Renal pelvis (tissue), 4 donors: ENCODE results near the gene ZSWIM5. TPM values are rescaled to one million over a fixed set of nuclear protein-coding genes. Genes with fewer than 3 reads are reported as not detected.
"Not testable (repeated sequence)": the region's sequence is repeated elsewhere in the genome, so short reads cannot be mapped to it uniquely, and the experiment has no call there.

Experiments used
- DNase-seq: peaks from one replicate; pipeline ENCODE4 v3.0.0-alpha.2; 2013
- polyA plus RNA-seq, 3 donors: library from polyadenylated mRNA; unstranded; fragments of 120-200 nt; gene quantifications; one replicate each; pipeline ENCODE4 v1.2.1, GENCODE V29; 2013; ENCODE audit not compliant: insufficient read length in 3 of 3

ZSWIM5 gene
- polyA plus RNA-seq, 3 donors: 6.8 to 8.3 (median 7.6) TPM

DNA sequence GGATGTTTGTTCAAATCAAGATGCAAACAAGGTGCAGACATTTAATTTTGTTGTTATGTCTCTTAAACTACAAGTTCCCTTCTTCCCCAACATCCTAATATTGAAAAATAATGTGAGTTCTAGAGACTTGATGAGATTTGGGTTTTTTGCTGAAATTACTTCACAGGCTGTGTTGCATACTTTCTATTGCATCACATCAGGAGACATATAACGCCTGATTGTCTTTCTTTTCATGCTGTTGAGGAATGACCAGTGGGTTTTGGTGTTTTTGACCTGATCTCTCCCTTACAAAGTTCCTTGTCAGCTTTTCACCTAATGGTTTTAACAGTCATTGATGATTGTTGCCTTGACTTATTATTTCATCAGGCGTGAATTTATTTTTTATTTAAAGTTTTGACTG is 111.0 kb downstream of the ZSWIM5 start:
- DNase-seq: no peak

DNA sequence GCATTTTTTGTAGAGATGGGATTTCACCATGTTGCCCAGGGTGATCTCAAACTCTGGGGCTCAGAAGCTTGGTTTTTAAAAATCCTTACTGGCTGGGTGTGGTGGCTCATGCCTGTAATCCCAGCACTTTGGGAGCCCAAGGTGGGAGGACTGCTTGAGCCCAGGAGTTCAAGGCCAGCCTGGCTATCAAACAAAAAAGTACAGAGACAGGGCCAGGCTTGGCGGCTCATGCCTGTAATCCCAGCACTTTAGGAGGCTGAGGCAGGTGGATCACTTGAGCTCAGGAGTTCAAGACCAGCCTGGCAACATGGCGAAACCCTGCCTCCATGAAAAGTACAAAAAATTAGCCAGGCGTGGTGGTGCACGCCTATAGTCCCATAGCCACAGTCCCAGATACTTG is 112.0 kb downstream of the ZSWIM5 start:
- not testable (repeated sequence) for DNase-seq

DNA sequence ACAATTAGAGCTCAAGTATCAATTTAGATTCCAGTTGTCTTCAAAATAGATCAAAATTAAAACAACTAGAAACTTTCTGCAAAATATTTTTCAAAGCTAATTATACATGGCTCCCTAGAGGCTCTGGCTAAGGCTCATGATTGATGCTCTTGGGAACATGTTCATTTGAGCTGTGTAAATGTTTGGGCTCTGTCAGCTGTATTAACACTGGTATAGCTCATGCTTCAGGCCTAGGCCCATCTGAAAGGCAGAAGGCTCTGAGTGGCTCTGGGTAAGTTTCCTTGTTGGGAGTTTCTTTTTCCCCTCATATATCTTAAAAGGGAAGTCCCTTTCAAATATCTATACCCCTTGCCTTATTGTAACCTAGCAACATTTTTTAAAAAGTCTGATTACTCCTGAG is 113.1 kb downstream of the ZSWIM5 start:
- peak; percentile 19 for DNase-seq

GRCh38 chr1:45089711-45090110 is 116.7 kb downstream of the ZSWIM5 start:
- DNase-seq: no peak

GRCh38 chr1:45084562-45084961 is 121.8 kb downstream of the ZSWIM5 start:
- no peak for DNase-seq

DNA sequence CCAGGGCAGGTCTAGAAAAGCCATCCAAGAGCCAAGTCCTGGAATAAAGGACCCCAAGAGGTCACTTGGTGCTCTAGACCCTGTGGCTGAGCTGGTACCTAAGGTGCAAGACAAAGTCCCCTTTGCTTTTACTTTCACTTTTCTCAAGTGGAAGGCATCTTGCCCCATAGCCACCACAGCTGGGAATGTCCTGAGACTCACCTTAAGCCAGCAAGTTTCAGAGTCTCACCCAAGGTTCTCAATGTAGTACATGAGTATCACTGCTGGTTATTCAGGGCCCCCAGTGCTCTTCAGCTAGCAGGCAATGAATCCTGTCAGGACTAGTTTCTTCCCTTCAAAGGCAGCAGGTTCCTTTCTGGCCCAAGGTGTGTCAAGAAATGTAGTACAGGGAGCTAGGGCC is 126.9 kb downstream of the ZSWIM5 start:
- DNase-seq: no peak

GRCh38 chr1:45076959-45077358 is 129.4 kb downstream of the ZSWIM5 start:
- DNase-seq: not testable (repeated sequence)

DNA sequence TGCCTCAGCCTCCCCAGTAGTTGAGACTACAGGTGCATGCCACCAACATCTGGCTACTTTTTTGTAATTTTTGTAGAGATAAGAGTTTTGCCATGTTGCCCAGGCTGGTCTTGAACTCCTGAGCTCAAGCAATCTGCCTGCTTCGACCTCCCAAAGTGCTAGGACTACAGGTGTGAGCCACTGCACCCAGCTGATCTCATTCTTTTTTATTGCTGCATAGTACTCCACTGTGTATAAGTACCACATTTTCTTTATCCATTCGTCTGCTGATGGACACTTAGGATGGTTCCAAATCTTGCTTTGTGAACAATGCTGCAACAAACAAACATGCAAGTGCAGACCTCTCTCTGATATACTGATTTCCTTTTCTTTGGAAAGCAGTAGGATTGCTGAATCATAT is 134.8 kb downstream of the ZSWIM5 start:
- no peak for DNase-seq

GRCh38 chr1:45067806-45068205 is 138.6 kb downstream of the ZSWIM5 start:
- no peak for DNase-seq

DNA sequence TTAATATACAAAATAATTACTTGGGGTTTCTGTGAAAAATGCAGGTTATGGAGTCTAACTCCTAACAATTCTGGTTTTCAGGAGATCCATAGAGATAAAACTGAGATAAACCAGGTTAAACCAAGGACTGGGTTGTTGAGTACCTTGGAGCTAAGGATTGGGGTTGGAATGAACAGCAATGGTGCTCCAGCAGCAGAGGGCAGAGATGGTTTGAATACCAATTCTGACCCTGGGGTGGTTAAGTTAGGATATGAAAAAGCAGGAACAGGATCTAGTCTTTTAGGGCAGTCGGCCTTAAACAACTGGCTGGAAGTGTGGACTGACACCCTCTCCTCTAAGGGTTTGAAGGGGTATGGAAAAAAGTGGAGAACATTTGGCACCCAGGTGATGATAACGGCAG is 141.3 kb downstream of the ZSWIM5 start:
- no peak for DNase-seq

DNA sequence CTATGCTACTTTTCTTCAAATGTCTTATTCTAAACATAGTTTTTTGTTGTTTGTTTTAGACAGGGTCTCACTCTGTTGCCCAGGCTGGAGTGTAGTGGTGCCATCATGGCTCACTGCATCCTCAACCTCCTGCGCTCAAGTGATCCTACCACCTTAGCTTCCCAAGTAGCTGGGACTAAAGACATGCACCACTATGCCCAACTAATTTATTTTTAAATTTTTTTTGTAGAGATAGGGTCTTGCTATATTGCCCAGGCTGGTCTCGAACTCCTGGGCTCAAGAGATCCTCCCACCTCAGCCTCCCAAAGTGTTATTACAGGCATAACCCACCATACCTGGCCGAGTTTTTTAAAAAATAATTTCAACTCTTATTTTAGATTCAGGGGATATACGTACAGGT is 143.9 kb downstream of the ZSWIM5 start:
- not testable (repeated sequence) for DNase-seq

DNA sequence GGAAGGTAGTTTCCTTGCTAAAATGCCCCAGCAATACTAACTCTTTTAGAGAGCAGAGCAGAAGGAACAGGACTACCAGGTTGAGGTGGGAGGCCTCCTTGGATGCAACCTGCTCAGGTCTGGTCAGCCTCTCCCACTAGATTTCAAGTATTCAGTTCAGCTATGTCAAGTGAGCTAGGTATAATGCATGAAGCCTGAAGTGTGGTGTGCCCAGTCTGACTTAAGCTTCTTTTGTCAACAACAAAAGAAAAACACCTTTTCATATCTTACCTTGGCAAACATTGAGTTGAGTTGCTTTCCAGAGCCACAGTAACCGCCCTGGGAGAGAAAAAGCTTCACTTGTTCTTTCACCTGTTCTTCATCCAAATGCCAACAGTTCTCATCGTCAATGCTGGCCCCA is 146.6 kb downstream of the ZSWIM5 start:
- DNase-seq: no peak

- DNase-seq: no peak
Measured at GRCh38 chr1:45057542-45057941, 148.9 kb downstream of the ZSWIM5 start.

DNA sequence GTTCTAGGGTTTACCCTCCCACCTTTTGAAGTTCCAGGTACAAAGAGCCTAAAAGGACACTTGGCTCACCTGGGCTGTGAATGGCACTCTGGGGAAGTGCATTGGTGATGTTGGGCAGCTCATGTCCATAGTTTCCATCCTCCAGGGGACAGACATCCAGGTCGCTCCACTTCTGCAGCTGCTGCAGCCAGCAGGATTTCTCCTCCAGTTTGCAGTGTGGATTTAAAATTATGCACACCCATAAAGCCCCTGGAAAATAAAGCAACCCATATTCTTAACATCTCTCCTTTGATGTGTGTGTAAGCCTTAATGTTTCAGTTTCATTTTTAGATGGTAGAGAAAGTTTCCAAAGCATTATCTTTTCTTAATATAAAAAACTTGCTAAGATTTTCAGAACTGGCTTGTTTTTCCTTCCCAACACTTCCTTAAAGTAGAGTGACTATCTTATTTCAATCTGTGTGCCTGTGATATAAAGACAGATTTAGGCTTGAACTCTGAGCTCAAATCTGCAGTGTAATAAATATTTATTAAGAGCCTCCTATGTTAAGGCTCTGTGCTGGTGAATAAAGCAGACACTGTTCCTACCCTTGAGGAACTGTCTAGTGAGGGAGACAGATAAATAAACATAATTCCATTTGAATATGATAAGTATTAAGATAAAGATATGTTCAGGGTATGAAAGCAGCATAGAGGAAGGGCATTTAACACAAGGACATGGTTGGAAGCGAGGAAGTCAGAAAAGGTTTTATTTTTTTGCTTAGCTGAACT is 155.2 kb downstream of the ZSWIM5 start:
- DNase-seq: no peak

GRCh38 chr1:45047032-45047431 is 159.4 kb downstream of the ZSWIM5 start:
- no peak for DNase-seq

- no peak for DNase-seq
Measured at GRCh38 chr1:45044916-45045315, 161.5 kb downstream of the ZSWIM5 start.

DNA sequence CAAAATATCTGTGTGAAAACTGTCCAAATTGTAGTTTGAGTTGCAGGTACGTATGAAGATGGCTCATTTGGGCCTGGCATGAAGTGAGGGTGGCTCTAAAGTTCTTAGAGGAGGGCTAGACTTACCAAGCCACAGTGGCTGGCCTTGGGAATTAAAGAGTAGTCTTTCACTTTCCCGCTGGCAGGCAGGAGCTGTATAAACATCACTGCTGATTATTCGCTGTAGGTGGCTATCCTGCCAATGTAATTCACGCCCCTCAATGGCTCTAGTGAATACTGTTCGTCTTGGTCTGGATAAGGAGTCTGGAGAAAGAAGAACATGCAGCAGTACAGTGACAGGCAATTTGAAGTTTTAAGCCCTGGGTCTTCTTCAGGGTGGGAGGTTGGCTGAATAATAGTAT is 163.3 kb downstream of the ZSWIM5 start:
- no peak for DNase-seq

DNA sequence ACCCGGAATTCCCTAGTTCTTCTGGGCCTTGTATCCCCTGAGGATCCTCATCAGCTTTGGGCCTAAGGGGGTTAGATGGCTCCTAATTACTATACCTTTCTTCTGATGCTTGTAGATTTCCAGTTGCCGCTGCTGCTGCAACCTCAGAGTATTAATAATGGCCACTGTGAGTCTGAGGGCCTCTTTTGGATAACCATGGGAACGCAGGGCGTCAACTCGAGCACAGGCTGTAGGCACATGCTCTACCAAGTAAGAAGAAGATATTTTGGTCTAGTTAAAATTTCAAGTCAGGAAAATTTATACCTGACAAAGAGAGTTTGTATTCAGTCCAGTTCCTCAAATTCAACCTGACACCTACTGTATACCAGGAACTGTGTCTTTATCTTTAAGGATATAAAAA is 166.1 kb downstream of the ZSWIM5 start:
- DNase-seq: no peak

- DNase-seq: no peak
Measured at GRCh38 chr1:45038661-45039364, 167.6 kb downstream of the ZSWIM5 start.

GRCh38 chr1:45038240-45038639 is 168.2 kb downstream of the ZSWIM5 start:
- DNase-seq: no peak

DNA sequence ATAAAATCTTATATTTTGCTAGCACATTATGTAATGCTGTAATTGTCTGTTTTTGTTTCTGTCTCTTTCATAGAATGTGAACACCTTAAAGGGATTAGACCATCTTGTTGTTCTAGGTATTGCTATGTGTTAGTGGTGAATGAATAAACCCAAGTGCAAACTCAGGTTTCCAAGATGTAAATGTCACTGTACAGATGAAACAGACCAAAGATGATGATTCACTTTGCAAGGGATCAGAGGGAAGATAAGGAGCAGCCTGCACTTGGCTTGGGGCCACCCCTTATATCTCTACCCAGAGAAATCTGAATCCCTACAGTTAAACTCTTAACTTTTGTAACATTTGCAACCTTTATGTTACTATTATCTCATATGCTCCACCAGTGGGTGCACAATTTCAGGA is 168.9 kb downstream of the ZSWIM5 start:
- no peak for DNase-seq

DNA sequence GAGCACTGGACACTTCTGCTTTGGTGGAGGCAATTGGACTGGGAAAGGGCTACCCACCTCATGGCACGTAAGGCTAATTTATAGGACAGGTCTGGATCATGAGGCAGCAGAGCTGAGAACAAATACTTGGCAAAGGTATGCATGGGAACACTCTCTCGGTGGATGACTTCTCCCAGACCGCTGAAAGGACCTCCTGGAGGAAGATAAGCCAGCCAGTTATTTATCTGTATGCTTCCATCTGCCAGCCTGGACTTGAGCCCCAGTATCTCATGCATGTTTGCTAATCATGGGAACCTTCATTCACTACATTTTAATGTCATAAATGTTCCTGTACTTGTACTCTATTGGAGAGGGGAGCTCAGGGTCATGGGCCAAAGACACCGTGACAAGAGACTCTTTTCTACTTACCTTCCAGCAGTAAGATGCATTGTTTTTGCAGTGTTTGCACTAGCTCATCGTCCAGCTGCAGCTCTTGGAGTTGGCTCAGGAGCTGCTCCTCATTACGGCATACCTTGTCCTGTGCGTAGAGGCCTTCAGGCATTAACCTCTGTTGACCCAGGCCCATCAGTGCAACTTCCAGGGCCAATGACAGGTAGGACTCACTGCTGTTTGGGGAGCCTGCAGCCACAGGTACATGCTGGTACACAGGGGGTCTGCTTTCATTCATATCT is 170.6 kb downstream of the ZSWIM5 start:
- DNase-seq: no peak

DNA sequence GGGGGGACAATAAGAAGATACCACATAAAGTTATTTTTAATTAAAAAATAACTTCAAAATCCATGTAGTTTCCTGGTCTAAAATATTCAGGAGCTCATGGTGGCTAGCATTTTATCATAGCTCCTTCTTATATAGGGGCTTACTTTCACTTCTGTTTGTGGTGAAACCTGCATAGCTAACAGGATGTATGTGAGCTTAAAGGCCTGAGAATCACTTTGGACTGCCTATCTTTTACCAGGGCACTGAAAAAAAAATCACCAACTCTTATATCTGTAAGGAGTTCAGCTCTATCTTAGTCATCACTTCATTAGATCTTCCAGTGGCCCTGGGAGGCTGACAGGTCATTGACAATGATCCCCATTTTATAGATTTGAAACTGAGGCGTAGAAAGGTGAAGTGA is 173.0 kb downstream of the ZSWIM5 start:
- no peak for DNase-seq
